HepG2 (cell line): Measurements from ENCODE around the gene ATAD3C. TPM values are rescaled to one million over a fixed set of nuclear protein-coding genes. Genes with fewer than 3 reads are reported as not detected.
A peak's percentile ranks its signal among the peaks of the same experiment; 100 is the strongest.

Experiments used
- BRD4 ChIP-seq: sonication (generic); formaldehyde crosslinking; IDR thresholded peaks from 2 replicates; pipeline ENCODE4 v1.4.0; 2020; ENCODE audit warnings: missing genetic modification reagents
- CBFB ChIP-seq: sonication (generic); formaldehyde crosslinking; IDR thresholded peaks from 2 replicates; pipeline ENCODE4 v1.4.0; 2020; ENCODE audit warnings: missing genetic modification reagents
- CERS6 ChIP-seq: sonication (generic); formaldehyde crosslinking; IDR thresholded peaks from 2 replicates; pipeline ENCODE4 v1.5.0; 2020; ENCODE audit warnings: missing genetic modification reagents
- ERF ChIP-seq: IDR thresholded peaks from 2 replicates; pipeline ENCODE4 v1.6.1; 2018; ENCODE audit warnings: missing biosample characterization, missing genetic modification reagents
- FOXC1 ChIP-seq: sonication (generic); formaldehyde crosslinking; IDR thresholded peaks from 2 replicates; pipeline ENCODE4 v1.8.0; 2022; ENCODE audit warnings: mild to moderate bottlenecking, missing genetic modification reagents, borderline replicate concordance
- GABPA ChIP-seq, 2 experiments: IDR thresholded peaks; 2 replicates each; pipeline ENCODE4 v1.6.1; 2011 to 2016; ENCODE audit warnings: low read depth in 2 of 2, low read length in 1 of 2, missing biosample characterization in 1 of 2, missing genetic modification characterization in 1 of 2
- ISL2 ChIP-seq: sonication (generic); formaldehyde crosslinking; IDR thresholded peaks from 2 replicates; pipeline ENCODE4 v1.5.0; 2020; ENCODE audit warnings: missing genetic modification reagents
- JUNB ChIP-seq: sonication (generic); formaldehyde crosslinking; IDR thresholded peaks from 2 replicates; pipeline ENCODE4 v1.8.0; 2022; ENCODE audit warnings: missing genetic modification reagents, mild to moderate bottlenecking, borderline replicate concordance
- MAZ ChIP-seq, 2 experiments: sonication (generic) in 1 of 2; formaldehyde crosslinking in 1 of 2; IDR thresholded peaks; 2 replicates each; pipeline versions ENCODE4 v1.5.0 to v1.6.1; 2012 to 2020; ENCODE audit warnings: low read depth in 2 of 2, mild to moderate bottlenecking in 2 of 2, borderline replicate concordance in 1 of 2, improper control_type of control experiment in 1 of 2, low read length in 1 of 2, missing genetic modification reagents in 1 of 2, moderate library complexity in 1 of 2
- NCOR1 ChIP-seq: fragments of 200-600 bp; sonication (generic); IDR thresholded peaks from 2 replicates; pipeline ENCODE4 v1.7.0; 2017; ENCODE audit warnings: antibody characterized with exemption, low read length, borderline replicate concordance
- NFYC ChIP-seq: IDR thresholded peaks from 2 replicates; pipeline ENCODE4 v1.6.1; 2016; ENCODE audit warnings: missing genetic modification reagents, missing compliant biosample characterization
- NR3C1 ChIP-seq: sonication (generic); formaldehyde crosslinking; IDR thresholded peaks from 2 replicates; pipeline ENCODE4 v1.4.0; 2020; ENCODE audit warnings: missing genetic modification reagents
- PCBP1 ChIP-seq: fragments of 200-400 bp; formaldehyde crosslinking; IDR thresholded peaks from 2 replicates; pipeline ENCODE4 v1.6.1; 2017; ENCODE audit warnings: mild to moderate bottlenecking, low read depth, low read length, borderline replicate concordance
- POGZ ChIP-seq: sonication (generic); formaldehyde crosslinking; IDR thresholded peaks from 2 replicates; pipeline ENCODE4 v1.4.0; 2020; ENCODE audit warnings: mild to moderate bottlenecking, missing genetic modification reagents
- RORA ChIP-seq: sonication (generic); formaldehyde crosslinking; IDR thresholded peaks from 2 replicates; pipeline ENCODE4 v1.5.0; 2020; ENCODE audit warnings: mild to moderate bottlenecking, missing genetic modification reagents, moderate library complexity
- SATB2 ChIP-seq: sonication (generic); formaldehyde crosslinking; IDR thresholded peaks from 2 replicates; pipeline ENCODE4 v1.5.0; 2020; ENCODE audit warnings: missing genetic modification reagents
- SETDB1 ChIP-seq: sonication (generic); formaldehyde crosslinking; IDR thresholded peaks from 2 replicates; pipeline ENCODE4 v1.5.1; 2020; ENCODE audit warnings: missing genetic modification reagents, mild to moderate bottlenecking, borderline replicate concordance
- SP140L ChIP-seq: sonication (generic); formaldehyde crosslinking; IDR thresholded peaks from 2 replicates; pipeline ENCODE4 v1.4.0; 2020; ENCODE audit warnings: missing genetic modification reagents, borderline replicate concordance
- TP53 ChIP-seq: sonication (generic); formaldehyde crosslinking; conservative IDR thresholded peaks from 2 replicates; pipeline ENCODE4 v1.4.0; 2020; ENCODE audit warnings: missing genetic modification reagents
- ZNF20 ChIP-seq: sonication (generic); formaldehyde crosslinking; IDR thresholded peaks from 2 replicates; pipeline ENCODE4 v1.4.0; 2020; ENCODE audit warnings: mild to moderate bottlenecking, moderate library complexity, missing genetic modification reagents
- ZNF510 ChIP-seq: sonication (generic); formaldehyde crosslinking; IDR thresholded peaks from 2 replicates; pipeline ENCODE4 v1.4.0; 2020; ENCODE audit warnings: low read depth, mild to moderate bottlenecking, missing genetic modification reagents
- ZNF615 ChIP-seq: sonication (generic); formaldehyde crosslinking; IDR thresholded peaks from 2 replicates; pipeline ENCODE4 v1.5.0; 2020; ENCODE audit warnings: mild to moderate bottlenecking, missing genetic modification reagents, borderline replicate concordance
- ZNF75D ChIP-seq: sonication (generic); formaldehyde crosslinking; IDR thresholded peaks from 2 replicates; pipeline ENCODE4 v1.8.1; 2023; ENCODE audit warnings: missing genetic modification reagents, mild to moderate bottlenecking, borderline replicate concordance
- ZSCAN25 ChIP-seq: sonication (generic); formaldehyde crosslinking; IDR thresholded peaks from 2 replicates; pipeline ENCODE4 v1.8.0; 2022; ENCODE audit warnings: mild to moderate bottlenecking, missing genetic modification reagents
- polyA plus RNA-seq, 8 experiments: library from polyadenylated mRNA; depleted of rRNA in 3 of 8; stranded (reverse) in 7 of 8; unstranded in 1 of 8; fragments of >200 nt; fragmentation: Illumina TruSeq in 4 of 8; extraction: Trizol in 4 of 8; gene quantifications; 2 replicates each; pipeline versions ENCODE4 v1.2.1 to v1.2.3, GENCODE V29; 2011 to 2016; ENCODE audit warnings: low read depth in 4 of 8, missing spikeins in 1 of 8, mixed read lengths in 1 of 8; ENCODE audit not compliant: insufficient read depth in 1 of 8
- total RNA-seq, 5 experiments: library from RNA; depleted of rRNA; stranded (reverse); fragments of >200 nt; fragmentation: Illumina TruSeq; extraction: Trizol; gene quantifications; 2 replicates each; pipeline ENCODE4 v1.2.3, GENCODE V29; 2016; ENCODE audit warnings: low read depth in 1 of 5
- TF ChIP-seq, protein P1 (sequence below): IDR thresholded peaks from 2 replicates; pipeline ENCODE4 v1.6.1; 2016; ENCODE audit warnings: missing compliant biosample characterization, missing genetic modification reagents, borderline replicate concordance
- TF ChIP-seq, protein P2 (sequence below): IDR thresholded peaks from 2 replicates; pipeline ENCODE4 v1.6.1; 2016; ENCODE audit warnings: missing genetic modification reagents, missing compliant biosample characterization
- TF ChIP-seq, protein P3 (sequence below): sonication (generic); formaldehyde crosslinking; IDR thresholded peaks from 2 replicates; pipeline ENCODE4 v1.5.0; 2020; ENCODE audit warnings: missing genetic modification reagents, mild to moderate bottlenecking, borderline replicate concordance

The ATAD3C gene
- total and polyA plus RNA-seq, 2 of the 13 experiments (the other 11 are each of a cell fraction or from before 2014, with no cell fraction given): 2.4 to 3.2 TPM

DNA sequence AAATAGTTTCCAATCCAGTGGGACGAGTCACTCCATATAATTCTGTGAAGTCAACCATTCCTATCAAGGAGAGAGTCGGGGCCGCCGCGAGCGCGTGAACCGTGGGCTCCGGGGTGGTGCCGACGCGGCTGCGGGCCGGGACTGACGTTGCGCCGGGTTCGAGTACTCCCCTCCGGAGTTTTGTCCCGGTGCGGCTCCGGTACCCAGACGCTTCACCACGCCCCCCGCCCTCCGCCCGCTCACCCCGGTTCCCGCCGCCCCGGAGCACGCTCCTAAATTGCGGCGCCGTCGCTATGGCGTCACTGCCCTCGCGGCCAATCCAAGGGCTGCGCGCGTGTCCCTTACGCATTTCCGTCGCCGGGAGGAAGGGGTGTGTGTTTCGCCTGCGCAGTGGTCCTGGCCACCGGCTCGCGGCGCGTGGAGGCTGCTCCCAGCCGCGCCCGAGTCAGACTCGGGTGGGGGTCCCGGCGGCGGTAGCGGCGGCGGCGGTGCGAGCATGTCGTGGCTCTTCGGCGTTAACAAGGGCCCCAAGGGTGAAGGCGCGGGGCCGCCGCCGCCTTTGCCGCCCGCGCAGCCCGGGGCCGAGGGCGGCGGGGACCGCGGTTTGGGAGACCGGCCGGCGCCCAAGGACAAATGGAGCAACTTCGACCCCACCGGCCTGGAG, 22.0 kb downstream of the ATAD3C start, which contains the start of gene ATAD3B (continued):
- TF ChIP-seq, protein P1, sequence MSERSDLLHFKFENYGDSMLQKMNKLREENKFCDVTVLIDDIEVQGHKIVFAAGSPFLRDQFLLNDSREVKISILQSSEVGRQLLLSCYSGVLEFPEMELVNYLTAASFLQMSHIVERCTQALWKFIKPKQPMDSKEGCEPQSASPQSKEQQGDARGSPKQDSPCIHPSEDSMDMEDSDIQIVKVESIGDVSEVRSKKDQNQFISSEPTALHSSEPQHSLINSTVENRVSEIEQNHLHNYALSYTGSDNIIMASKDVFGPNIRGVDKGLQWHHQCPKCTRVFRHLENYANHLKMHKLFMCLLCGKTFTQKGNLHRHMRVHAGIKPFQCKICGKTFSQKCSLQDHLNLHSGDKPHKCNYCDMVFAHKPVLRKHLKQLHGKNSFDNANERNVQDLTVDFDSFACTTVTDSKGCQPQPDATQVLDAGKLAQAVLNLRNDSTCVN: 0 out of 2 replicates have a peak, but pooled peaks have one; percentile 31
- no peak for TF ChIP-seq SATB2
- TF ChIP-seq ERF (CRISPR knock-in tag): peak; percentile 67; the same call in 1 of the 2 replicates
- TF ChIP-seq ISL2 (CRISPR knock-in tag): peak; percentile 68
- TF ChIP-seq CBFB: peak; percentile 69; the same call in 1 of the 2 replicates
- no peak for TF ChIP-seq ZNF75D
- TF ChIP-seq FOXC1 (CRISPR knock-in tag): no peak; the same call in 1 of the 2 replicates
- no peak for TF ChIP-seq SETDB1 (CRISPR knock-in tag)
- no peak for TF ChIP-seq NR3C1 (CRISPR knock-in tag)
- TF ChIP-seq CERS6 (CRISPR knock-in tag): no peak
- peak; percentile 78 for TF ChIP-seq POGZ (CRISPR knock-in tag)
- no peak for TF ChIP-seq TP53 (CRISPR knock-in tag)
- TF ChIP-seq JUNB (CRISPR knock-in tag): no peak
- TF ChIP-seq SP140L (CRISPR knock-in tag): no peak
- TF ChIP-seq PCBP1: no peak
- TF ChIP-seq, protein P2, sequence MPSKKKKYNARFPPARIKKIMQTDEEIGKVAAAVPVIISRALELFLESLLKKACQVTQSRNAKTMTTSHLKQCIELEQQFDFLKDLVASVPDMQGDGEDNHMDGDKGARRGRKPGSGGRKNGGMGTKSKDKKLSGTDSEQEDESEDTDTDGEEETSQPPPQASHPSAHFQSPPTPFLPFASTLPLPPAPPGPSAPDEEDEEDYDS: peak; percentile 73
- TF ChIP-seq, protein P3, sequence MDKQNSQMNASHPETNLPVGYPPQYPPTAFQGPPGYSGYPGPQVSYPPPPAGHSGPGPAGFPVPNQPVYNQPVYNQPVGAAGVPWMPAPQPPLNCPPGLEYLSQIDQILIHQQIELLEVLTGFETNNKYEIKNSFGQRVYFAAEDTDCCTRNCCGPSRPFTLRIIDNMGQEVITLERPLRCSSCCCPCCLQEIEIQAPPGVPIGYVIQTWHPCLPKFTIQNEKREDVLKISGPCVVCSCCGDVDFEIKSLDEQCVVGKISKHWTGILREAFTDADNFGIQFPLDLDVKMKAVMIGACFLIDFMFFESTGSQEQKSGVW (CRISPR knock-in tag): no peak
- TF ChIP-seq ZNF20 (CRISPR knock-in tag): no peak
- TF ChIP-seq NFYC (CRISPR knock-in tag): peak; percentile 96
- no peak for TF ChIP-seq ZNF510 (CRISPR knock-in tag)
- no peak for TF ChIP-seq MAZ (IDR thresholded peaks at IDR 0.05; ENCODE audit: borderline replicate concordance, low read depth, low read length)
- TF ChIP-seq MAZ (CRISPR knock-in tag; IDR thresholded peaks at IDR 0.05; ENCODE audit: low read depth): peak; percentile 79
- no peak for TF ChIP-seq ZSCAN25 (CRISPR knock-in tag)
- peak; percentile 89 for TF ChIP-seq GABPA (IDR thresholded peaks at IDR 0.05; ENCODE audit: low read depth, low read length)
- TF ChIP-seq GABPA (CRISPR knock-in tag; IDR thresholded peaks at IDR 0.05; ENCODE audit: low read depth): peak; percentile 93
- no peak for TF ChIP-seq BRD4
- TF ChIP-seq ZNF615: no peak
- TF ChIP-seq RORA (CRISPR knock-in tag): no peak
- TF ChIP-seq NCOR1: no peak
